ENCODE results near the gene SMNDC1. TPM values are rescaled to one million over a fixed set of nuclear protein-coding genes. Genes with fewer than 3 reads are reported as not detected.

Gene SMNDC1
- total RNA-seq, 1 donor from 2014 or later = 46.7 TPM

GRCh38 chr10:110340122-110340521, 35.4 kb upstream of the SMNDC1 start:
- no peak overlapping the region for H3K4me3 ChIP-seq (ENCODE audit: insufficient read depth, low read depth, low read length)
- H3K4me1 ChIP-seq (ENCODE audit: insufficient read depth, low read length) = peaks cover 12% of the 10 kb centered on the region
- H3K36me3 Mint-ChIP-seq (ENCODE audit: low read depth, unreplicated experiment) = no peaks in the 10 kb centered on the region
- no peaks in the 10 kb centered on the region for H3K36me3 ChIP-seq (ENCODE audit: insufficient read depth, low read length)
- no peak overlapping the region for H3K27ac ChIP-seq (ENCODE audit: low read depth, low read length)
- no peaks in the 10 kb centered on the region for H3K9me3 Mint-ChIP-seq (ENCODE audit: unreplicated experiment)
- no peak overlapping the region for H3K27ac Mint-ChIP-seq (ENCODE audit: unreplicated experiment)
- H4K20me1 ChIP-seq (ENCODE audit: insufficient read depth, low read length) = no peaks in the 10 kb centered on the region
- DNase-seq (ENCODE audit: low read depth) (no peak), FAIRE-seq (no peak)
- H3K27me3 ChIP-seq (ENCODE audit: insufficient read depth, low read length) = no peaks in the 10 kb centered on the region
- no peak overlapping the region for H3K4me2 ChIP-seq (ENCODE audit: low read length)
- H3K9me3 ChIP-seq (ENCODE audit: insufficient read depth, low read depth, low read length) = no peaks in the 10 kb centered on the region
- no peak overlapping the region for H2AFZ ChIP-seq (ENCODE audit: low read depth, low read length)
- TF ChIP-seq CTCF (IDR thresholded peaks at IDR 0.05; ENCODE audit: insufficient read depth, low read depth, low read length) (no peak), EZH2 (IDR thresholded peaks at IDR 0.05; ENCODE audit: insufficient read depth, low read length) (no peak)
- no peaks in the 10 kb centered on the region for H3K79me2 ChIP-seq (ENCODE audit: insufficient read depth, low read length)
- peaks cover 8% of the 10 kb centered on the region for H3K27me3 Mint-ChIP-seq (ENCODE audit: low read depth, unreplicated experiment)
- H3K4me3 Mint-ChIP-seq (ENCODE audit: unreplicated experiment) = no peak overlapping the region
- H3K4me1 Mint-ChIP-seq (ENCODE audit: low read depth, unreplicated experiment) = peaks cover 15% of the 10 kb centered on the region
- H3K9ac ChIP-seq (ENCODE audit: low read length) = no peak overlapping the region

GRCh38 chr10:110337906-110338305, 33.2 kb upstream of the SMNDC1 start:
- peaks cover 5% of the 10 kb centered on the region for H3K27me3 Mint-ChIP-seq (ENCODE audit: low read depth, unreplicated experiment)
- no peak overlapping the region for H3K4me2 ChIP-seq (ENCODE audit: low read length)
- H2AFZ ChIP-seq (ENCODE audit: low read depth, low read length) = no peak overlapping the region
- H3K4me1 Mint-ChIP-seq (ENCODE audit: low read depth, unreplicated experiment) = peaks cover 11% of the 10 kb centered on the region
- no peaks in the 10 kb centered on the region for H4K20me1 ChIP-seq (ENCODE audit: insufficient read depth, low read length)
- no peak overlapping the region for H3K27ac Mint-ChIP-seq (ENCODE audit: unreplicated experiment)
- H3K9ac ChIP-seq (ENCODE audit: low read length) = no peak overlapping the region
- no peak overlapping the region for H3K27ac ChIP-seq (ENCODE audit: low read depth, low read length)
- no peak for FAIRE-seq
- H3K4me3 Mint-ChIP-seq (ENCODE audit: unreplicated experiment) = no peak overlapping the region
- H3K36me3 ChIP-seq (ENCODE audit: insufficient read depth, low read length) = no peaks in the 10 kb centered on the region
- no peaks in the 10 kb centered on the region for H3K79me2 ChIP-seq (ENCODE audit: insufficient read depth, low read length)
- peaks cover 12% of the 10 kb centered on the region for H3K4me1 ChIP-seq (ENCODE audit: insufficient read depth, low read length)
- no peaks in the 10 kb centered on the region for H3K9me3 ChIP-seq (ENCODE audit: insufficient read depth, low read depth, low read length)
- H3K4me3 ChIP-seq (ENCODE audit: insufficient read depth, low read depth, low read length) = no peak overlapping the region
- TF ChIP-seq CTCF (IDR thresholded peaks at IDR 0.05; ENCODE audit: insufficient read depth, low read depth, low read length) = no peak
- no peak for TF ChIP-seq EZH2 (IDR thresholded peaks at IDR 0.05; ENCODE audit: insufficient read depth, low read length)
- H3K9me3 Mint-ChIP-seq (ENCODE audit: unreplicated experiment) = no peaks in the 10 kb centered on the region
- H3K27me3 ChIP-seq (ENCODE audit: insufficient read depth, low read length) = no peaks in the 10 kb centered on the region
- DNase-seq (ENCODE audit: low read depth) = peak; percentile 54
- H3K36me3 Mint-ChIP-seq (ENCODE audit: low read depth, unreplicated experiment) = no peaks in the 10 kb centered on the region

GRCh38 chr10:110337401-110337800, 32.7 kb upstream of the SMNDC1 start:
- no peak for FAIRE-seq
- no peaks in the 10 kb centered on the region for H3K36me3 ChIP-seq (ENCODE audit: insufficient read depth, low read length)
- no peaks in the 10 kb centered on the region for H4K20me1 ChIP-seq (ENCODE audit: insufficient read depth, low read length)
- no peak for TF ChIP-seq CTCF (IDR thresholded peaks at IDR 0.05; ENCODE audit: insufficient read depth, low read depth, low read length)
- TF ChIP-seq EZH2 (IDR thresholded peaks at IDR 0.05; ENCODE audit: insufficient read depth, low read length) = no peak
- H3K27me3 ChIP-seq (ENCODE audit: insufficient read depth, low read length) = no peaks in the 10 kb centered on the region
- H3K9me3 ChIP-seq (ENCODE audit: insufficient read depth, low read depth, low read length) = no peaks in the 10 kb centered on the region
- no peak overlapping the region for H3K9ac ChIP-seq (ENCODE audit: low read length)
- H3K4me2 ChIP-seq (ENCODE audit: low read length) = no peak overlapping the region
- no peak for DNase-seq (ENCODE audit: low read depth)
- no peak overlapping the region for H2AFZ ChIP-seq (ENCODE audit: low read depth, low read length)
- Mint-ChIP-seq H3K36me3 (ENCODE audit: low read depth, unreplicated experiment) (no peaks in the 10 kb centered on the region), H3K4me3 (ENCODE audit: unreplicated experiment) (no peak overlapping the region), H3K27ac (ENCODE audit: unreplicated experiment) (no peak overlapping the region), H3K27me3 (ENCODE audit: low read depth, unreplicated experiment) (peaks cover under 1% of the 10 kb centered on the region), H3K4me1 (ENCODE audit: low read depth, unreplicated experiment) (peaks cover 11% of the 10 kb centered on the region), H3K9me3 (ENCODE audit: unreplicated experiment) (no peaks in the 10 kb centered on the region)
- H3K79me2 ChIP-seq (ENCODE audit: insufficient read depth, low read length) = no peaks in the 10 kb centered on the region
- H3K27ac ChIP-seq (ENCODE audit: low read depth, low read length) = no peak overlapping the region
- no peak overlapping the region for H3K4me3 ChIP-seq (ENCODE audit: insufficient read depth, low read depth, low read length)
- H3K4me1 ChIP-seq (ENCODE audit: insufficient read depth, low read length) = peaks cover 12% of the 10 kb centered on the region
